ENCODE results near the gene ZBED1.

DNA sequence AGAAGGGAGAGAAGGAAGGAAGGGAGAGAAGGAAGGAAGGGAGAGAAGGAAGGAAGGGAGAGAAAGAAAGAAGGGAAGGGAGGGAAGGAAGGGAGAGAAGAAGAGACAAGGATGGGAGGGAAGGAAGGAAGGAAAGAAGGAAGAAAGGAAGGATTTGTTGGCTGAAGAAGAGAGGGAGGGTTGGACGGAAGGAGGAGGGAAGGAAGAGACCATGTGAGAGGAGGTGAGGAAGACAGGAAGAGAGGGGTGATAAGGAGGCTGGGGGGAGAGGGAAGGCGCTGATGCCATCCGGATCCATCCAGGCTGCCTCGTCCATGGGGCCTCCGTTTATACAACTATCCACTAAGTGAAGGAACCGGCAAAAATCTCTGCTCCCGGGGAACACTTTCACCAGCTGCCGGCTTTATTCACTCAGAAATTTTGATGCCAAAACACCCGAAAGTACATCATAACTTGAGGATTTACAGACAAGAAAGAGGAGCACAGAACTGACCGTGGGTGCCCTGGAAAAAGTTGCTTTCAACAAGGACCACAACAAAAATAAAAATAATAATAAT, 14.9 kb downstream of the ZBED1 start:
- no peak for TF ChIP-seq POLR2A (IDR thresholded peaks at IDR 0.05; ENCODE audit: low read length)
- no peak for TF ChIP-seq GATA1 (IDR thresholded peaks at IDR 0.05; ENCODE audit: low read depth, low read length)

Data from erythroblast (primary cell).